SK-N-SH treated with all-trans-retinoic acid at 6 μM for 48 hours (cell line): Measurements from ENCODE around the gene MLYCD.

Experiments
- ARNTL ChIP-seq: fragments of 450-650 bp; formaldehyde crosslinking; IDR thresholded peaks from 2 replicates; pipeline ENCODE4 v1.5.0; 2020; ENCODE audit warnings: low read depth, mild to moderate bottlenecking, moderate library complexity, borderline replicate concordance
- GLIS3 ChIP-seq: fragments of 250-450 bp; sonication (Bioruptor Pico); IDR thresholded peaks from 2 replicates; pipeline ENCODE4 v1.5.0; 2020; ENCODE audit warnings: mild to moderate bottlenecking, moderate library complexity
- ISL1 ChIP-seq: fragments of 250-450 bp; sonication (Bioruptor Pico); IDR thresholded peaks from 2 replicates; pipeline ENCODE4 v2.1.2; 2022; ENCODE audit warnings: mild to moderate bottlenecking, moderate library complexity
- PPARA ChIP-seq: fragments of 250-450 bp; sonication (Bioruptor Pico); IDR thresholded peaks from 2 replicates; pipeline ENCODE4 v1.5.0; 2020; ENCODE audit warnings: mild to moderate bottlenecking, borderline replicate concordance
- RARB ChIP-seq: fragments of 250-450 bp; sonication (Bioruptor Pico); IDR thresholded peaks from 2 replicates; pipeline ENCODE4 v1.8.0; 2021; ENCODE audit warnings: mild to moderate bottlenecking, moderate library complexity
- SNAI2 ChIP-seq: fragments of 250-450 bp; sonication (Bioruptor Pico); IDR thresholded peaks from 2 replicates; pipeline ENCODE4 v1.5.0; 2020; ENCODE audit warnings: mild to moderate bottlenecking, moderate library complexity
- TOX ChIP-seq: fragments of 250-450 bp; sonication (Bioruptor Pico); IDR thresholded peaks from 2 replicates; pipeline ENCODE4 v1.8.0; 2021; ENCODE audit warnings: mild to moderate bottlenecking, moderate library complexity, borderline replicate concordance
- ZFP3 ChIP-seq: fragments of 250-450 bp; sonication (Bioruptor Pico); IDR thresholded peaks from 2 replicates; pipeline ENCODE4 v1.5.0; 2020; ENCODE audit warnings: mild to moderate bottlenecking, moderate library complexity
- ZNF565 ChIP-seq: fragments of 450-650 bp; formaldehyde crosslinking; conservative IDR thresholded peaks from 2 replicates; pipeline ENCODE4 v1.5.0; 2020; ENCODE audit warnings: low read depth, mild to moderate bottlenecking, moderate library complexity
- ZNF70 ChIP-seq: fragments of 450-650 bp; formaldehyde crosslinking; IDR thresholded peaks from 2 replicates; pipeline ENCODE4 v1.5.0; 2020; ENCODE audit warnings: mild to moderate bottlenecking, moderate library complexity
- TF ChIP-seq, protein P1 (sequence below): fragments of 250-450 bp; sonication (Bioruptor Pico); IDR thresholded peaks from 2 replicates; pipeline ENCODE4 v1.5.0; 2020; ENCODE audit warnings: mild to moderate bottlenecking, moderate library complexity
- TF ChIP-seq, protein P2 (sequence below): fragments of 250-450 bp; sonication (Bioruptor Pico); IDR thresholded peaks from 2 replicates; pipeline ENCODE4 v1.5.1; 2021; ENCODE audit warnings: mild to moderate bottlenecking, moderate library complexity
- TF ChIP-seq, protein P3 (sequence below): fragments of 250-450 bp; sonication (Bioruptor Pico); IDR thresholded peaks from 2 replicates; pipeline ENCODE4 v1.8.0; 2020; ENCODE audit warnings: mild to moderate bottlenecking, moderate library complexity, borderline replicate concordance
- TF ChIP-seq, protein P4 (sequence below): fragments of 250-450 bp; sonication (Bioruptor Pico); IDR thresholded peaks from 2 replicates; pipeline ENCODE4 v1.5.1; 2020; ENCODE audit warnings: low read depth, mild to moderate bottlenecking, moderate library complexity

DNA sequence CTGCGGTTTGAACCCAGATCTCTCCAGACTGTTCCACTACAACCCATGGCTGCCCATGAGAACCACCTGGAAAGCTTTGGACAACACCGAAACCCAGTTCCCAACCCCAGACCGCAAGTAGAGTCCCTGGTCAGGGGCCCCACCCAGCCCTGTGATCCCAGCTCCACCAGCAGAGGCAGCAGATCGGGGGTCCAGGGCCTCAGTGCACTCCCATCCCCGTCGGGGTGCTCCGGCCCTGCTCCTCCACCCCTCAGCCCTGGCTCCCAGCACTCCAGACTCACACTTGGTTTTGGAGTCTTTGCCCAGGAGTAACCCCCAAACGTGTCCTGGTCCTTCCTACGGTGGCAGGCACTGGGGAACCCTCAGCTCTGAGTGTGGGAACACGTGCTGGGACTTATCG lies 33.4 kb downstream of the MLYCD start:
- TF ChIP-seq, protein P1, sequence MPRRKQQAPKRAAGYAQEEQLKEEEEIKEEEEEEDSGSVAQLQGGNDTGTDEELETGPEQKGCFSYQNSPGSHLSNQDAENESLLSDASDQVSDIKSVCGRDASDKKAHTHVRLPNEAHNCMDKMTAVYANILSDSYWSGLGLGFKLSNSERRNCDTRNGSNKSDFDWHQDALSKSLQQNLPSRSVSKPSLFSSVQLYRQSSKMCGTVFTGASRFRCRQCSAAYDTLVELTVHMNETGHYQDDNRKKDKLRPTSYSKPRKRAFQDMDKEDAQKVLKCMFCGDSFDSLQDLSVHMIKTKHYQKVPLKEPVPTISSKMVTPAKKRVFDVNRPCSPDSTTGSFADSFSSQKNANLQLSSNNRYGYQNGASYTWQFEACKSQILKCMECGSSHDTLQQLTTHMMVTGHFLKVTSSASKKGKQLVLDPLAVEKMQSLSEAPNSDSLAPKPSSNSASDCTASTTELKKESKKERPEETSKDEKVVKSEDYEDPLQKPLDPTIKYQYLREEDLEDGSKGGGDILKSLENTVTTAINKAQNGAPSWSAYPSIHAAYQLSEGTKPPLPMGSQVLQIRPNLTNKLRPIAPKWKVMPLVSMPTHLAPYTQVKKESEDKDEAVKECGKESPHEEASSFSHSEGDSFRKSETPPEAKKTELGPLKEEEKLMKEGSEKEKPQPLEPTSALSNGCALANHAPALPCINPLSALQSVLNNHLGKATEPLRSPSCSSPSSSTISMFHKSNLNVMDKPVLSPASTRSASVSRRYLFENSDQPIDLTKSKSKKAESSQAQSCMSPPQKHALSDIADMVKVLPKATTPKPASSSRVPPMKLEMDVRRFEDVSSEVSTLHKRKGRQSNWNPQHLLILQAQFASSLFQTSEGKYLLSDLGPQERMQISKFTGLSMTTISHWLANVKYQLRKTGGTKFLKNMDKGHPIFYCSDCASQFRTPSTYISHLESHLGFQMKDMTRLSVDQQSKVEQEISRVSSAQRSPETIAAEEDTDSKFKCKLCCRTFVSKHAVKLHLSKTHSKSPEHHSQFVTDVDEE (CRISPR knock-in tag): no peak
- TF ChIP-seq ISL1 (CRISPR knock-in tag): no peak
- TF ChIP-seq ZNF70: no peak
- TF ChIP-seq PPARA (CRISPR knock-in tag): no peak
- TF ChIP-seq, protein P2, sequence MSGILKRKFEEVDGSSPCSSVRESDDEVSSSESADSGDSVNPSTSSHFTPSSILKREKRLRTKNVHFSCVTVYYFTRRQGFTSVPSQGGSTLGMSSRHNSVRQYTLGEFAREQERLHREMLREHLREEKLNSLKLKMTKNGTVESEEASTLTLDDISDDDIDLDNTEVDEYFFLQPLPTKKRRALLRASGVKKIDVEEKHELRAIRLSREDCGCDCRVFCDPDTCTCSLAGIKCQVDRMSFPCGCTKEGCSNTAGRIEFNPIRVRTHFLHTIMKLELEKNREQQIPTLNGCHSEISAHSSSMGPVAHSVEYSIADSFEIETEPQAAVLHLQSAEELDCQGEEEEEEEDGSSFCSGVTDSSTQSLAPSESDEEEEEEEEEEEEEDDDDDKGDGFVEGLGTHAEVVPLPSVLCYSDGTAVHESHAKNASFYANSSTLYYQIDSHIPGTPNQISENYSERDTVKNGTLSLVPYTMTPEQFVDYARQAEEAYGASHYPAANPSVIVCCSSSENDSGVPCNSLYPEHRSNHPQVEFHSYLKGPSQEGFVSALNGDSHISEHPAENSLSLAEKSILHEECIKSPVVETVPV: no peak
- no peak for TF ChIP-seq SNAI2 (CRISPR knock-in tag)
- TF ChIP-seq ARNTL (CRISPR knock-in tag): no peak
- TF ChIP-seq GLIS3 (CRISPR knock-in tag): no peak
- no peak for TF ChIP-seq TOX (CRISPR knock-in tag)
- TF ChIP-seq, protein P3, sequence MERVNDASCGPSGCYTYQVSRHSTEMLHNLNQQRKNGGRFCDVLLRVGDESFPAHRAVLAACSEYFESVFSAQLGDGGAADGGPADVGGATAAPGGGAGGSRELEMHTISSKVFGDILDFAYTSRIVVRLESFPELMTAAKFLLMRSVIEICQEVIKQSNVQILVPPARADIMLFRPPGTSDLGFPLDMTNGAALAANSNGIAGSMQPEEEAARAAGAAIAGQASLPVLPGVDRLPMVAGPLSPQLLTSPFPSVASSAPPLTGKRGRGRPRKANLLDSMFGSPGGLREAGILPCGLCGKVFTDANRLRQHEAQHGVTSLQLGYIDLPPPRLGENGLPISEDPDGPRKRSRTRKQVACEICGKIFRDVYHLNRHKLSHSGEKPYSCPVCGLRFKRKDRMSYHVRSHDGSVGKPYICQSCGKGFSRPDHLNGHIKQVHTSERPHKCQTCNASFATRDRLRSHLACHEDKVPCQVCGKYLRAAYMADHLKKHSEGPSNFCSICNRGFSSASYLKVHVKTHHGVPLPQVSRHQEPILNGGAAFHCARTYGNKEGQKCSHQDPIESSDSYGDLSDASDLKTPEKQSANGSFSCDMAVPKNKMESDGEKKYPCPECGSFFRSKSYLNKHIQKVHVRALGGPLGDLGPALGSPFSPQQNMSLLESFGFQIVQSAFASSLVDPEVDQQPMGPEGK: no peak
- no peak for TF ChIP-seq RARB
- TF ChIP-seq, protein P4, sequence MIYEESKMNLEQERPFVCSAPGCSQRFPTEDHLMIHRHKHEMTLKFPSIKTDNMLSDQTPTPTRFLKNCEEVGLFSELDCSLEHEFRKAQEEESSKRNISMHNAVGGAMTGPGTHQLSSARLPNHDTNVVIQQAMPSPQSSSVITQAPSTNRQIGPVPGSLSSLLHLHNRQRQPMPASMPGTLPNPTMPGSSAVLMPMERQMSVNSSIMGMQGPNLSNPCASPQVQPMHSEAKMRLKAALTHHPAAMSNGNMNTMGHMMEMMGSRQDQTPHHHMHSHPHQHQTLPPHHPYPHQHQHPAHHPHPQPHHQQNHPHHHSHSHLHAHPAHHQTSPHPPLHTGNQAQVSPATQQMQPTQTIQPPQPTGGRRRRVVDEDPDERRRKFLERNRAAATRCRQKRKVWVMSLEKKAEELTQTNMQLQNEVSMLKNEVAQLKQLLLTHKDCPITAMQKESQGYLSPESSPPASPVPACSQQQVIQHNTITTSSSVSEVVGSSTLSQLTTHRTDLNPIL (CRISPR knock-in tag): no peak
- no peak for TF ChIP-seq ZNF565 (CRISPR knock-in tag)
- TF ChIP-seq ZFP3 (CRISPR knock-in tag): no peak
